Uterus (tissue), 2 donors: ENCODE data around the gene PRCP.

ENCODE experiments used
- CTCF ChIP-seq, 4 experiments: fragments of 200-600 bp in 2 of 4; fragments of 450-650 bp in 2 of 4; sonication (generic) in 2 of 4; IDR thresholded peaks; one replicate each; pipeline ENCODE4 v1.5.1; 2016 to 2019; ENCODE audit warnings: antibody characterized with exemption in 4 of 4, mild to moderate bottlenecking in 2 of 4, moderate library complexity in 1 of 4
- POLR2A ChIP-seq, 2 donors: fragments of 450-650 bp; IDR thresholded peaks; one replicate each; pipeline ENCODE4 v1.6.1; 2016; ENCODE audit warnings: antibody characterized with exemption in 2 of 2, mild to moderate bottlenecking in 1 of 2, moderate library complexity in 1 of 2

- TF ChIP-seq CTCF (IDR thresholded peaks at IDR 0.05) (no peak), POLR2A (IDR thresholded peaks at IDR 0.05) (no peak)
Observed at GRCh38 chr11:82859750-82860149, 40.5 kb downstream of the PRCP start.
